OCI-LY1 (cell line): ENCODE results near the gene EMX1.

Experiments used
- H2AFZ ChIP-seq: fragments of 200-600 bp; sonication (generic), shearing (Covaris generic); 2 replicates; pipeline ENCODE4 v1.6.0; 2014; ENCODE audit warnings: antibody characterized with exemption, mild to moderate bottlenecking, low read length
- H3F3A ChIP-seq: fragments of 200-600 bp; sonication (generic), shearing (Covaris generic); 2 replicates; pipeline ENCODE4 v1.6.0; 2014; ENCODE audit warnings: mild to moderate bottlenecking, antibody characterized with exemption, low read length, moderate library complexity; ENCODE audit not compliant: insufficient read depth
- H3K27ac ChIP-seq: fragments of 200-600 bp; sonication (generic); 2 replicates; pipeline ENCODE4 v1.5.1; 2014; ENCODE audit warnings: low read length, mixed run types, mild to moderate bottlenecking, low read depth; ENCODE audit not compliant: poor library complexity, severe bottlenecking
- H3K27me3 ChIP-seq: fragments of 200-600 bp; sonication (generic); 2 replicates; pipeline ENCODE4 v1.6.0; 2014; ENCODE audit warnings: antibody characterized with exemption, mild to moderate bottlenecking, low read length, moderate library complexity; ENCODE audit not compliant: insufficient read depth
- H3K36me3 ChIP-seq: fragments of 200-600 bp; sonication (generic); 2 replicates; pipeline ENCODE4 v1.6.1; 2014; ENCODE audit warnings: mild to moderate bottlenecking, antibody characterized with exemption, low read length, moderate library complexity, mixed read lengths; ENCODE audit not compliant: insufficient read depth
- H3K4me1 ChIP-seq: fragments of 200-600 bp; sonication (generic); 2 replicates; pipeline ENCODE4 v1.5.1; 2014; ENCODE audit warnings: mild to moderate bottlenecking, low read length, moderate library complexity; ENCODE audit not compliant: insufficient read depth, severe bottlenecking
- H3K4me2 ChIP-seq: fragments of 200-600 bp; sonication (generic), shearing (Covaris generic); 2 replicates; pipeline ENCODE4 v1.6.1; 2014; ENCODE audit warnings: low read length
- H3K4me3 ChIP-seq: fragments of 200-600 bp; sonication (generic); 2 replicates; pipeline ENCODE4 v1.5.1; 2014; ENCODE audit warnings: low read length, low read depth, mild to moderate bottlenecking, mixed read lengths; ENCODE audit not compliant: poor library complexity, severe bottlenecking
- H3K79me2 ChIP-seq: fragments of 200-600 bp; shearing (Covaris generic); 2 replicates; pipeline ENCODE4 v1.6.1; 2016; ENCODE audit warnings: mixed run types, low read length, mixed read lengths; ENCODE audit not compliant: insufficient read depth
- H3K9ac ChIP-seq: fragments of 200-600 bp; sonication (generic), shearing (Covaris generic); 2 replicates; pipeline ENCODE4 v1.6.1; 2014; ENCODE audit warnings: mild to moderate bottlenecking, low read length, mixed read lengths
- H3K9me2 ChIP-seq: fragments of 200-600 bp; sonication (generic), shearing (Covaris generic); 2 replicates; pipeline ENCODE4 v1.6.1; 2014; ENCODE audit warnings: low read depth, mild to moderate bottlenecking, low read length, mixed read lengths
- H3K9me3 ChIP-seq: fragments of 200-600 bp; shearing (Covaris generic); 2 replicates; pipeline ENCODE4 v1.6.1; 2014; ENCODE audit warnings: low read length, mixed read lengths
- H4K20me1 ChIP-seq: fragments of 200-600 bp; sonication (generic), shearing (Covaris generic); 2 replicates; pipeline ENCODE4 v1.6.0; 2016; ENCODE audit warnings: mild to moderate bottlenecking, low read length; ENCODE audit not compliant: insufficient read depth
- CTCF ChIP-seq: fragments of 200-600 bp; sonication (generic), shearing (Covaris generic); IDR thresholded peaks from 2 replicates; pipeline ENCODE4 v1.5.1; 2017; ENCODE audit warnings: mild to moderate bottlenecking, antibody characterized with exemption, low read length, moderate library complexity, mixed read lengths
- EZH2 ChIP-seq: fragments of 200-600 bp; sonication (generic), shearing (Covaris generic); IDR thresholded peaks from 2 replicates; pipeline ENCODE4 v1.8.0; 2017; ENCODE audit warnings: borderline replicate concordance, mixed run types, mild to moderate bottlenecking, antibody characterized with exemption, low read length, moderate library complexity, mixed read lengths

EMX1 gene

GRCh38 chr2:72956050-72956395, 38.7 kb downstream of the EMX1 start:
- no peak overlapping the region for H3K4me2 ChIP-seq
- peaks cover 12% of the 10 kb centered on the region for H3K4me1 ChIP-seq
- no peaks in the 10 kb centered on the region for H3K9me2 ChIP-seq
- H3F3A ChIP-seq: no peaks in the 10 kb centered on the region
- H3K4me3 ChIP-seq: no peak overlapping the region
- H3K27me3 ChIP-seq: no peaks in the 10 kb centered on the region
- H3K9ac ChIP-seq: no peak overlapping the region
- no peaks in the 10 kb centered on the region for H3K79me2 ChIP-seq
- H4K20me1 ChIP-seq: no peaks in the 10 kb centered on the region
- no peaks in the 10 kb centered on the region for H3K9me3 ChIP-seq
- no peaks in the 10 kb centered on the region for H3K36me3 ChIP-seq
- no peak for TF ChIP-seq EZH2
- TF ChIP-seq CTCF: no peak
- H3K27ac ChIP-seq: no peak overlapping the region
- no peak overlapping the region for H2AFZ ChIP-seq

- no peak overlapping the region for H3K9ac ChIP-seq
Observed at GRCh38 chr2:72956936-72957335, 39.6 kb downstream of the EMX1 start.

GRCh38 chr2:72958542-72959385, 41.4 kb downstream of the EMX1 start:
- H4K20me1 ChIP-seq: no peaks in the 10 kb centered on the region
- H3K79me2 ChIP-seq: no peaks in the 10 kb centered on the region
- H3K9me2 ChIP-seq: no peaks in the 10 kb centered on the region
- no peak overlapping the region for H3K9ac ChIP-seq
- H3K36me3 ChIP-seq: no peaks in the 10 kb centered on the region
- H3K4me2 ChIP-seq: no peak overlapping the region
- no peaks in the 10 kb centered on the region for H3K4me1 ChIP-seq
- 0 out of 2 replicates have a peak, but pooled peaks cover 4% of the 10 kb centered on the region for H3K27me3 ChIP-seq
- H3K4me3 ChIP-seq: no peak overlapping the region
- TF ChIP-seq CTCF (no peak), EZH2 (no peak)
- no peaks in the 10 kb centered on the region for H3K9me3 ChIP-seq
- H3K27ac ChIP-seq: no peak overlapping the region
- no peak overlapping the region for H2AFZ ChIP-seq
- H3F3A ChIP-seq: no peaks in the 10 kb centered on the region

More at GRCh38 chr2:72956936-72957335, 39.6 kb downstream of the EMX1 start:
- H3K27me3 ChIP-seq: no peaks in the 10 kb centered on the region
- H3K79me2 ChIP-seq: no peaks in the 10 kb centered on the region
- no peaks in the 10 kb centered on the region for H4K20me1 ChIP-seq
- no peaks in the 10 kb centered on the region for H3K9me3 ChIP-seq
- H3F3A ChIP-seq: no peaks in the 10 kb centered on the region
- TF ChIP-seq EZH2 (no peak), CTCF (no peak)
- H2AFZ ChIP-seq: no peak overlapping the region
- no peaks in the 10 kb centered on the region for H3K36me3 ChIP-seq
- H3K9me2 ChIP-seq: no peaks in the 10 kb centered on the region
- H3K4me2 ChIP-seq: no peak overlapping the region
- H3K4me3 ChIP-seq: no peak overlapping the region
- no peak overlapping the region for H3K27ac ChIP-seq
- H3K4me1 ChIP-seq: peaks cover 4% of the 10 kb centered on the region
